HCT116 (cell line): ENCODE data around the gene MAP3K4. TPM values are rescaled to one million over a fixed set of nuclear protein-coding genes. Genes with fewer than 3 reads are reported as not detected.

Source experiments
- ATAC-seq: fragments of 200-7000 bp; cut with Tn5 transposase; 2 replicates; pipeline ENCODE4 v1.9.1; 2020; ENCODE audit warnings: mild to moderate bottlenecking, moderate library complexity
- BruUV-seq: library from RNA; stranded (reverse); fragments of 400-500 nt; replicated peaks from 2 replicates; lab custom pipeline; 2021; lab: Mats Ljungman, UMichigan
- CTCF ChIA-PET: fragments of 300-600 bp; sonication (Branson Sonifier 250); formaldehyde crosslinking; loops from one replicate; lab custom pipeline; 2021; ENCODE audit warnings: antibody characterized with exemption; lab: Charles Lee
- POLR2A ChIA-PET: fragments of 300-600, 350-600 bp; sonication (Branson Sonifier 250); formaldehyde crosslinking; loops from one replicate; lab custom pipeline; 2021; ENCODE audit warnings: antibody characterized with exemption; lab: Charles Lee
- RAD21 ChIA-PET, 2 experiments: fragments of 300-600 bp; sonication (Branson Sonifier 250); formaldehyde crosslinking; loops; one replicate each; lab custom pipeline; 2023; ENCODE audit warnings: low total read pairs in 2 of 2; ENCODE audit not compliant: uncharacterized antibody in 2 of 2, unreplicated experiment in 2 of 2, low non-redundant PET in 1 of 2; lab: Charles Lee
- DNase-seq: peaks from one replicate; pipeline ENCODE4 v3.0.0-alpha.2; 2010; ENCODE audit warnings: low read depth, low spot score
- H2AFZ ChIP-seq: fragments of 200-600 bp; shearing (Covaris generic), sonication (generic); 2 replicates; pipeline ENCODE4 v1.6.1; 2017; ENCODE audit warnings: low read depth, mixed run types, mixed read lengths, antibody characterized with exemption, low read length; ENCODE audit not compliant: poor library complexity, severe bottlenecking
- H3K27ac ChIP-seq: 2 replicates; pipeline ENCODE4 v1.5.1; 2012; ENCODE audit warnings: low read depth, low read length
- H3K27me3 ChIP-seq: fragments of 200-600 bp; sonication (generic); 2 replicates; pipeline ENCODE4 v1.6.1; 2016; ENCODE audit warnings: mixed run types, low read length, mixed read lengths; ENCODE audit not compliant: insufficient read depth
- H3K36me3 ChIP-seq, 2 experiments: fragments of 200-500 bp in 1 of 2; fragments of 200-600 bp in 1 of 2; sonication (Bioruptor generic) in 1 of 2; sonication (generic) in 1 of 2; 2 replicates each; pipeline versions ENCODE4 v1.5.1 to v1.6.1; 2014 to 2016; ENCODE audit warnings: low read length in 2 of 2, inconsistent platforms in 1 of 2, mixed read lengths in 1 of 2, mixed run types in 1 of 2; ENCODE audit not compliant: insufficient read depth in 2 of 2, control insufficient read depth in 1 of 2
- H3K4me1 ChIP-seq, 2 experiments: fragments of 200-600 bp in 1 of 2; sonication (generic) in 1 of 2; 2 replicates each; pipeline versions ENCODE4 v1.5.1 to v1.6.1; 2012 to 2017; ENCODE audit warnings: low read length in 2 of 2, inconsistent platforms in 1 of 2, mild to moderate bottlenecking in 1 of 2, mixed read lengths in 1 of 2, mixed run types in 1 of 2, moderate library complexity in 1 of 2; ENCODE audit not compliant: insufficient read depth in 2 of 2, control insufficient read depth in 1 of 2
- H3K4me2 ChIP-seq: fragments of 200-600 bp; sonication (generic); 2 replicates; pipeline ENCODE4 v1.6.1; 2017; ENCODE audit warnings: mixed run types, low read length, mixed read lengths
- H3K4me3 ChIP-seq, 2 experiments: fragments of 200-600 bp in 1 of 2; sonication (generic) in 1 of 2; replicated peaks in 1 of 2; 2 replicates each; pipeline ENCODE4 v1.5.1; 2011 to 2016; ENCODE audit warnings: low read length in 2 of 2, control low read depth in 1 of 2, low read depth in 1 of 2, mild to moderate bottlenecking in 1 of 2, mixed read lengths in 1 of 2, mixed run types in 1 of 2
- H3K79me2 ChIP-seq: fragments of 200-600 bp; sonication (generic); 2 replicates; pipeline ENCODE4 v1.6.1; 2017; ENCODE audit warnings: mild to moderate bottlenecking, mixed run types, low read length, moderate library complexity, mixed read lengths; ENCODE audit not compliant: insufficient read depth
- H3K9ac ChIP-seq: fragments of 200-600 bp; sonication (generic); 2 replicates; pipeline ENCODE4 v1.6.1; 2016; ENCODE audit warnings: low read length, mixed read lengths
- H3K9me2 ChIP-seq: fragments of 200-600 bp; sonication (generic), shearing (Covaris generic); 2 replicates; pipeline ENCODE4 v1.6.1; 2017; ENCODE audit warnings: mixed run types, mild to moderate bottlenecking, moderate library complexity; ENCODE audit not compliant: insufficient read depth
- H3K9me3 ChIP-seq, 2 experiments: fragments of 200-500 bp in 1 of 2; fragments of 200-600 bp in 1 of 2; sonication (Bioruptor generic) in 1 of 2; sonication (generic) in 1 of 2; 2 replicates each; pipeline ENCODE4 v1.6.1; 2014 to 2017; ENCODE audit warnings: low read length in 2 of 2, mixed read lengths in 2 of 2, inconsistent platforms in 1 of 2, low read depth in 1 of 2, mild to moderate bottlenecking in 1 of 2, mixed run types in 1 of 2, moderate library complexity in 1 of 2; ENCODE audit not compliant: control insufficient read depth in 1 of 2, insufficient read depth in 1 of 2
- H4K20me1 ChIP-seq: fragments of 200-600 bp; sonication (generic), shearing (Covaris generic); 2 replicates; pipeline ENCODE4 v1.6.1; 2017; ENCODE audit warnings: mixed run types, mild to moderate bottlenecking, moderate library complexity; ENCODE audit not compliant: insufficient read depth
- CBX3 ChIP-seq: IDR thresholded peaks from 2 replicates; pipeline ENCODE4 v1.6.1; 2012; ENCODE audit warnings: low read depth
- CEBPB ChIP-seq: IDR thresholded peaks from 2 replicates; pipeline ENCODE4 v1.6.1; 2012; ENCODE audit warnings: low read depth
- ELF1 ChIP-seq: IDR thresholded peaks from 2 replicates; pipeline ENCODE4 v1.6.1; 2012; ENCODE audit warnings: low read depth, borderline replicate concordance
- EZH2 ChIP-seq: fragments of 200-600 bp; sonication (generic); IDR thresholded peaks from 2 replicates; pipeline ENCODE4 v1.6.1; 2017; ENCODE audit warnings: antibody characterized with exemption, mixed run types
- EZH2phosphoT487 ChIP-seq: fragments of 200-600 bp; IDR thresholded peaks from 2 replicates; pipeline ENCODE4 v1.6.1; 2018; ENCODE audit warnings: antibody characterized with exemption, borderline replicate concordance
- FOSL1 ChIP-seq: IDR thresholded peaks from 2 replicates; pipeline ENCODE4 v1.6.1; 2012; ENCODE audit warnings: low read depth
- POLR2AphosphoS5 ChIP-seq: IDR thresholded peaks from 2 replicates; pipeline ENCODE4 v1.6.1; 2011; ENCODE audit warnings: mild to moderate bottlenecking, low read depth, low read length, moderate library complexity
- RAD21 ChIP-seq: IDR thresholded peaks from 2 replicates; pipeline ENCODE4 v1.6.1; 2012; ENCODE audit warnings: low read depth, mild to moderate bottlenecking
- REST ChIP-seq: IDR thresholded peaks from 2 replicates; pipeline ENCODE4 v1.6.1; 2012; ENCODE audit warnings: low read depth
- SRF ChIP-seq: IDR thresholded peaks from 2 replicates; pipeline ENCODE4 v1.6.1; 2012; ENCODE audit warnings: low read depth
- TCF7L2 ChIP-seq: IDR thresholded peaks from 2 replicates; pipeline ENCODE4 v1.7.0; 2011; ENCODE audit warnings: borderline replicate concordance, inconsistent platforms; ENCODE audit not compliant: insufficient read depth, insufficient read length; ENCODE audit errors: extremely low read depth
- ZFX ChIP-seq: fragments of 450-650 bp; IDR thresholded peaks from 2 replicates; pipeline ENCODE4 v1.6.1; 2017
- ZNF274 ChIP-seq: fragments of 200-500 bp; sonication (Bioruptor generic); IDR thresholded peaks from 2 replicates; pipeline ENCODE4 v1.6.1; 2014; ENCODE audit warnings: mild to moderate bottlenecking, low read depth, low read length, inconsistent platforms
- intact Hi-C: fragments of 100-400 bp; cut with micrococcal nuclease; formaldehyde crosslinking; loops from 2 replicates; pipeline ENCODE4 v1.10.0; 2022
- total RNA-seq: library from RNA; stranded (reverse); gene quantifications from one replicate; pipeline ENCODE4 v1.2.1, GENCODE V29; 2021; ENCODE audit not compliant: unreplicated experiment
- TF ChIP-seq, protein P1 (sequence below): IDR thresholded peaks from 2 replicates; pipeline ENCODE4 v1.6.1; 2012

The MAP3K4 gene
- total RNA-seq, 1 experiment from 2014 or later: 46.5 TPM

- TF ChIP-seq POLR2AphosphoS5: no peak
- no peak for TF ChIP-seq CEBPB
- TF ChIP-seq TCF7L2: no peak
- no peak for TF ChIP-seq EZH2
- no peak for TF ChIP-seq SRF
- TF ChIP-seq RAD21: no peak
- no peak for TF ChIP-seq ZFX
- TF ChIP-seq, protein P1, sequence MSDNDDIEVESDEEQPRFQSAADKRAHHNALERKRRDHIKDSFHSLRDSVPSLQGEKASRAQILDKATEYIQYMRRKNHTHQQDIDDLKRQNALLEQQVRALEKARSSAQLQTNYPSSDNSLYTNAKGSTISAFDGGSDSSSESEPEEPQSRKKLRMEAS: no peak
- TF ChIP-seq FOSL1: no peak
- TF ChIP-seq ELF1: no peak
- TF ChIP-seq ZNF274: no peak
- no peak for TF ChIP-seq REST
- TF ChIP-seq CBX3: no peak
- TF ChIP-seq EZH2phosphoT487: no peak
- Histone ChIP-seq H4K20me1 (no peaks in the 10 kb centered on the region), H3K9me3 (no peaks in the 10 kb centered on the region), H3K9me2 (no peaks in the 10 kb centered on the region), H3K27me3 (no peaks in the 10 kb centered on the region), H3K36me3 (no peaks in the 10 kb centered on the region), H3K4me3 (no peak overlapping the region), H3K4me1 (no peaks in the 10 kb centered on the region), H3K9ac (no peak overlapping the region), H3K27ac (no peak overlapping the region), H3K4me2 (no peak overlapping the region), H3K79me2 (no peaks in the 10 kb centered on the region), H2AFZ (no peak overlapping the region)
- ChIA-PET RAD21 (interaction anchor here in 1 of 2 experiments (1.0 kb wide), 1 partner anchor 216 kb away, joined by 3 read pairs; no protein-coding TSS in a partner anchor), CTCF (no interaction called here), POLR2A (no interaction called here)
- ATAC-seq (no peak), DNase-seq (no peak)
- no TSS peak for BruUV-seq
- intact Hi-C loops: loop anchor here (5.0 kb wide), 1 partner anchor 403 kb away; no protein-coding TSS in a partner anchor
These were observed 163.3 kb downstream of the MAP3K4 start for GRCh38 chr6:161154796-161155335.
